ENCODE measurements around the gene NCAPG2.

The NCAPG2 gene

DNA sequence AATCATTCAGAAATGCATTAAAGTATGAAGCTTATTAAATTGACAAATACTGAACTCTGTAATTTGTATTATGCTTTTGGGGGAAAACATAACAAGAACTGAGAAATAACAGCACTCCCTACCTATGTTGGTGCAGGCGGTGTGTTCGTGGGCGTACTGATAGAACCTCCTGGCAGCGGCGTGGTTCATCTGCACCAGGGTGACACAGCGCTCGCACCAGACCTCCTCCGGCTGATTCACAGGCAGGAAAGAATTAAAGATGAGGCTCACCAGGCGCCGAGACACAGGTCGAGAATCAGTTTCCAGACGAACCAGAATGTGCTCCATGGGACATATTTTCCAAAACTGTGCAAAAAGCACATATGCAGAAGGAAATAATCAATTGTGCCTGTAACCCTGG, 40.2 kb downstream of the NCAPG2 start:
- H3K9ac ChIP-seq (ENCODE audit: low read depth, low read length, poor library complexity, severe bottlenecking), result no peak overlapping the region
- H3K36me3 ChIP-seq (ENCODE audit: insufficient read depth, low read length), result peaks cover 62% of the 10 kb centered on the region; the same call in 1 of the 2 replicates
- no peaks in the 10 kb centered on the region for H3K4me1 ChIP-seq (ENCODE audit: insufficient read depth, low read length, poor library complexity, severe bottlenecking)
- no peaks in the 10 kb centered on the region for H4K20me1 ChIP-seq (ENCODE audit: insufficient read depth, low read length, poor library complexity, severe bottlenecking)
- H3K27me3 ChIP-seq (ENCODE audit: insufficient read depth, low read length, poor library complexity, severe bottlenecking), result no peaks in the 10 kb centered on the region
- no peaks in the 10 kb centered on the region for H3K79me2 ChIP-seq (ENCODE audit: insufficient read depth, low read length)
- no peak overlapping the region for H2AFZ ChIP-seq (ENCODE audit: low read length)
- no peaks in the 10 kb centered on the region for H3K9me3 ChIP-seq (ENCODE audit: insufficient read depth, low read depth, low read length)
- no peaks in the 10 kb centered on the region for H3K9me2 ChIP-seq (replicated peaks; ENCODE audit: low read depth, low read length)
- no peak overlapping the region for H3K4me2 ChIP-seq (ENCODE audit: low read depth, low read length, poor library complexity, severe bottlenecking)
- H3K4me3 ChIP-seq (ENCODE audit: low read length, poor library complexity, severe bottlenecking), result no peak overlapping the region
- H3F3A ChIP-seq (ENCODE audit: low read depth), result no peaks in the 10 kb centered on the region
- TF ChIP-seq EZH2phosphoT487 (IDR thresholded peaks at IDR 0.05; ENCODE audit: borderline replicate concordance), result no peak
- TF ChIP-seq, protein P1, sequence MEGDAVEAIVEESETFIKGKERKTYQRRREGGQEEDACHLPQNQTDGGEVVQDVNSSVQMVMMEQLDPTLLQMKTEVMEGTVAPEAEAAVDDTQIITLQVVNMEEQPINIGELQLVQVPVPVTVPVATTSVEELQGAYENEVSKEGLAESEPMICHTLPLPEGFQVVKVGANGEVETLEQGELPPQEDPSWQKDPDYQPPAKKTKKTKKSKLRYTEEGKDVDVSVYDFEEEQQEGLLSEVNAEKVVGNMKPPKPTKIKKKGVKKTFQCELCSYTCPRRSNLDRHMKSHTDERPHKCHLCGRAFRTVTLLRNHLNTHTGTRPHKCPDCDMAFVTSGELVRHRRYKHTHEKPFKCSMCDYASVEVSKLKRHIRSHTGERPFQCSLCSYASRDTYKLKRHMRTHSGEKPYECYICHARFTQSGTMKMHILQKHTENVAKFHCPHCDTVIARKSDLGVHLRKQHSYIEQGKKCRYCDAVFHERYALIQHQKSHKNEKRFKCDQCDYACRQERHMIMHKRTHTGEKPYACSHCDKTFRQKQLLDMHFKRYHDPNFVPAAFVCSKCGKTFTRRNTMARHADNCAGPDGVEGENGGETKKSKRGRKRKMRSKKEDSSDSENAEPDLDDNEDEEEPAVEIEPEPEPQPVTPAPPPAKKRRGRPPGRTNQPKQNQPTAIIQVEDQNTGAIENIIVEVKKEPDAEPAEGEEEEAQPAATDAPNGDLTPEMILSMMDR (conservative IDR thresholded peaks at IDR 0.05; ENCODE audit: low read length), result no peak

DNA sequence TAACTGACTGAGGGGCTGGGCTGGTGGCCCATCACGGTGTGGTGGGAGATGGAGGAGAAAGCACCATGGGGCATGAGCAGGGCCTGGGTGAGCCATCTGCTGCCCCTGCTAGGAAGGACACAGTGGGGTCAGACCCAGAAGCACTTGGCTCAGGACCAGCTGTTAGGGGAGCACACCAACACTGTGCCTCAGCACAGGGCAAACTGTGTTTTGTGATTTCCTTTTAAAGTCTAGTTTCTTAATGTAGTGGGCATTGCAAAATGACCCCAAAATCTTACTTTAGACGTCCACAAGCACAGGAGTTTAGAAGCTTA, 41.2 kb downstream of the NCAPG2 start:
- no peak overlapping the region for H3K4me2 ChIP-seq (ENCODE audit: low read depth, low read length, poor library complexity, severe bottlenecking)
- no peaks in the 10 kb centered on the region for H3K79me2 ChIP-seq (ENCODE audit: insufficient read depth, low read length)
- no peak overlapping the region for H3K9ac ChIP-seq (ENCODE audit: low read depth, low read length, poor library complexity, severe bottlenecking)
- H3K4me3 ChIP-seq (ENCODE audit: low read length, poor library complexity, severe bottlenecking), result no peak overlapping the region
- H3F3A ChIP-seq (ENCODE audit: low read depth), result no peaks in the 10 kb centered on the region
- H3K9me3 ChIP-seq (ENCODE audit: insufficient read depth, low read depth, low read length), result no peaks in the 10 kb centered on the region
- H3K4me1 ChIP-seq (ENCODE audit: insufficient read depth, low read length, poor library complexity, severe bottlenecking), result no peaks in the 10 kb centered on the region
- H3K36me3 ChIP-seq (ENCODE audit: insufficient read depth, low read length), result peaks cover 60% of the 10 kb centered on the region; the same call in 1 of the 2 replicates
- no peaks in the 10 kb centered on the region for H3K9me2 ChIP-seq (replicated peaks; ENCODE audit: low read depth, low read length)
- no peaks in the 10 kb centered on the region for H3K27me3 ChIP-seq (ENCODE audit: insufficient read depth, low read length, poor library complexity, severe bottlenecking)
- H2AFZ ChIP-seq (ENCODE audit: low read length), result no peak overlapping the region
- no peak for TF ChIP-seq EZH2phosphoT487 (IDR thresholded peaks at IDR 0.05; ENCODE audit: borderline replicate concordance)
- TF ChIP-seq, protein P1 (conservative IDR thresholded peaks at IDR 0.05; ENCODE audit: low read length), result no peak
- no peaks in the 10 kb centered on the region for H4K20me1 ChIP-seq (ENCODE audit: insufficient read depth, low read length, poor library complexity, severe bottlenecking)

DNA sequence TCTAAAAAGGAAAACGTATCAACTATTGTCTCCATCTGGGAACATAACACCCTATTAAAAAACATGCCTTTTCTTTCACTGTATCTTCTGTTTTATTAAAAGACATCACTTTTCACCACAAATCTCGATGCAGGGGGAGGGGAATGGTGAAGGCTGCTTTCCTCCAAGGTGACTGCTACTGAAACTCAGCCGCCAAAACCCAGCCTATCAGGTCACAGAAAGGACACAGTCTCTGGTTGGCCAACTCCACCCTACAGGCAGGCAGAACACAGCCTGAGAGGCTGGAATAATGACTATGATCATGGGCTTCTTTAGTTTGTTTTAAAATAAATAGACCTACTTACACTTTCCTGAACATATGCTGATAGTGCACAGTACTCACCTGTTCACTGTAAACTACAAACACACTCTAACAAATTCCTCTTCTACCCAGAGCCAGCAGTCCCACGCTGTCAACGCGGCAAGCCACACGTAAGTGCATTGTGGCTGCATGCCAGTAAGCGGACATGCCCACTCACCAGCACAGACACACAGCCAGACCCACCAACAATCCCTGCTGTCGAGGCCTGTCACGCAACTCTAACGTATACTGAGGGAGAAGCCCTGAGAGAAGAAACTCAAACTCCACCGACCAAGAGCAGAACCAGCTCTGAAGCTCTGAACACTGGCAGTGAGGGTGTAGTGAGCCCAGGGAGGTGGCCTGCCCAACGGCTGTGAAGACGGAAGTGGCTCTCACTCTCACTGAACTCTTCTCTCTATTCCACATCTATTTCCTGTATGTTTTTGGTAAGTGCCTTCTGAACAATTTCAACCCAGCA, 41.8 kb downstream of the NCAPG2 start:
- Histone ChIP-seq H3K9ac (ENCODE audit: low read depth, low read length, poor library complexity, severe bottlenecking) (no peak overlapping the region), H3K9me2 (replicated peaks; ENCODE audit: low read depth, low read length) (no peaks in the 10 kb centered on the region), H3F3A (ENCODE audit: low read depth) (no peaks in the 10 kb centered on the region), H3K27me3 (ENCODE audit: insufficient read depth, low read length, poor library complexity, severe bottlenecking) (no peaks in the 10 kb centered on the region), H3K79me2 (ENCODE audit: insufficient read depth, low read length) (no peaks in the 10 kb centered on the region), H3K4me3 (ENCODE audit: low read length, poor library complexity, severe bottlenecking) (no peak overlapping the region), H3K36me3 (ENCODE audit: insufficient read depth, low read length) (peaks cover 64% of the 10 kb centered on the region; the same call in 1 of the 2 replicates), H3K9me3 (ENCODE audit: insufficient read depth, low read depth, low read length) (no peaks in the 10 kb centered on the region), H3K4me2 (ENCODE audit: low read depth, low read length, poor library complexity, severe bottlenecking) (no peak overlapping the region), H2AFZ (ENCODE audit: low read length) (no peak overlapping the region), H4K20me1 (ENCODE audit: insufficient read depth, low read length, poor library complexity, severe bottlenecking) (no peaks in the 10 kb centered on the region), H3K4me1 (ENCODE audit: insufficient read depth, low read length, poor library complexity, severe bottlenecking) (no peaks in the 10 kb centered on the region)
- no peak for TF ChIP-seq EZH2phosphoT487 (IDR thresholded peaks at IDR 0.05; ENCODE audit: borderline replicate concordance)
- TF ChIP-seq, protein P1 (conservative IDR thresholded peaks at IDR 0.05; ENCODE audit: low read length), result no peak

All from Loucy (cell line).